Measurements from ENCODE around the gene TXNRD2. TPM values are rescaled to one million over a fixed set of nuclear protein-coding genes. Genes with fewer than 3 reads are reported as not detected.

TXNRD2 gene
- total RNA-seq, 4 donors from 2014 or later = 19.5 to 34.5 (median 25.6) TPM

- H3K4me3 ChIP-seq (replicated peaks in 1 of 3) = no peak overlapping the region
- H3K27ac ChIP-seq = no peak overlapping the region
- intact Hi-C loops (cut with DNase I) = no loop called here
- H3K27me3 ChIP-seq = no peaks in the 10 kb centered on the region
- no peak for DNase-seq
- TF ChIP-seq POLR2A (IDR thresholded peaks at IDR 0.05) = no peak
- TF ChIP-seq CTCF (IDR thresholded peaks at IDR 0.05) = no peak
- peaks cover 3 to 17% of the 10 kb centered on the region in 2 donors for H3K36me3 ChIP-seq
- WGBS, 2 donors = 86 to 97% methylated on average over 1 to 16 of the region's 16 CpGs
- H3K9me3 ChIP-seq = no peaks in the 10 kb centered on the region
- no peaks in the 10 kb centered on the region for H3K4me1 ChIP-seq
Observed at GRCh38 chr22:19897726-19898125, 43.9 kb downstream of the TXNRD2 start.

- Histone ChIP-seq H3K27ac (no peak overlapping the region), H3K4me1 (no peaks in the 10 kb centered on the region), H3K27me3 (no peaks in the 10 kb centered on the region), H3K4me3 (replicated peaks in 1 of 3) (no peak overlapping the region), H3K36me3 (peaks cover 3 to 17% of the 10 kb centered on the region in 2 donors), H3K9me3 (no peaks in the 10 kb centered on the region)
- WGBS, 2 donors = 90 to 93% methylated on average over 6 to 12 of the region's 15 CpGs
- intact Hi-C loops (cut with DNase I) = no loop called here
- TF ChIP-seq CTCF (IDR thresholded peaks at IDR 0.05) (no peak), POLR2A (IDR thresholded peaks at IDR 0.05) (no peak)
- DNase-seq = no peak
Observed at GRCh38 chr22:19896665-19897355, 44.8 kb downstream of the TXNRD2 start.

DNA sequence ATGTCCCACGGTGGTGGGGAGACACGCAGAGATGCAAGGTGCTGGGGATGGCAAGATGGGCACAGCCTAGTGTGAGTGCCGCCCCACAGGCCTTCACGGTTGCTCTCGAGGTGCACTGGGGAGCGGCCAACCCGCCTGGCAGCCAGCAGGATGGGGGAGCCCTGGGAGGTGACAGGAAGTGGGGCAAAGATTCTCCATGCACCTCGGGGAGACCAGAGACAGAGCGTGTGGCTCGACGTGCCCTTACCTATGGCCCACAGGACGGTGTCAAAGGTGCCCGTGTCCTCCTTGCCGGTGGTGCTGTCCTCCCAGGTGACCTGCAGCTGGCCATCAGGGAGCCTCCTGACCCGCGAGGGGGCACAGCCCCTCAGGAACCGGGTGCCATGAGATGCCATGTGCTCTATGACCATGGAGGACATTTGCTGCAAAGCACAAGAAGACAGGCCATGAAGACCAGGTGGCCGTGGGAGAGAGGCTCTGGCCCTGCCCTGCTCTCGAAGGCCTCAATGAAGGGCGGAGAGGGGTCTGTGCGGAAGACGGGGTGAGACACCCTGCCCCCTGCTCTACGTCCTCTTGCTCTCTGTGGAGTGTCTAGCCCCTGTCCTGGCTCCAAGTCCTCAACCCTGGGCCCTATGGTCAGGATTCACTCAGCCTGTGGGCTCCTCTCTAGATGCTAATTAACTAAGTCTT is 46.3 kb downstream of the TXNRD2 start:
- Histone ChIP-seq H3K27ac (no peak overlapping the region), H3K36me3 (peaks cover 3 to 17% of the 10 kb centered on the region in 2 donors), H3K4me3 (replicated peaks in 1 of 3) (no peak overlapping the region), H3K27me3 (no peaks in the 10 kb centered on the region), H3K4me1 (no peaks in the 10 kb centered on the region), H3K9me3 (no peaks in the 10 kb centered on the region)
- TF ChIP-seq POLR2A (IDR thresholded peaks at IDR 0.05) (no peak), CTCF (IDR thresholded peaks at IDR 0.05) (no peak)
- DNase-seq = no peak
- 92 to 96% methylated on average over 17 to 20 of the region's 23 CpGs for WGBS, 2 donors
- intact Hi-C loops (cut with DNase I) = no loop called here

DNA sequence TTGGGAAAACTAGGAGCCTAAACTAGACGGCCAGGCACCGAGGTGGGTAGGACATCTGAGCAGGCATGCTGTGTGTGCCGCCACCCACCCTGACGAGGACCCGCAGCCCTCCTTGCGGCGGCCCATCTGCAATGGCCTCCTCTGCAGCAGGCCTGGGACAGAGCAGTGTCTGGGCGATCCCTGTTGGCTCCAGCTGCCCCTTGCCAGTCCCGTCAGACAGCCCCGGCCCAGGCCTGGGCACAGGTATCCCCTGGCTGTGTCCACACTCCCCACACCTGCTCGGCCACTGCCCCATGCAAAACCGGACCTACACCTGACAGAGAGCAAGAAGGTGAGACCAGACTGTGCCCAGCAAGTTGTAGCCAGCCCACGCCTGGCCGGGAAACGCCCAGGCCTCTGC is 48.3 kb downstream of the TXNRD2 start:
- intact Hi-C loops (cut with DNase I) = no loop called here
- Histone ChIP-seq H3K4me3 (replicated peaks in 1 of 3) (no peak overlapping the region), H3K4me1 (no peaks in the 10 kb centered on the region), H3K9me3 (no peaks in the 10 kb centered on the region), H3K27me3 (no peaks in the 10 kb centered on the region), H3K27ac (no peak overlapping the region), H3K36me3 (peaks cover 3 to 14% of the 10 kb centered on the region in 2 donors)
- WGBS, 2 donors = 91 to 94% methylated on average over 13 to 15 of the region's 15 CpGs
- TF ChIP-seq CTCF (IDR thresholded peaks at IDR 0.05) = no peak
- no peak for TF ChIP-seq POLR2A (IDR thresholded peaks at IDR 0.05)
- no peak for DNase-seq

DNA sequence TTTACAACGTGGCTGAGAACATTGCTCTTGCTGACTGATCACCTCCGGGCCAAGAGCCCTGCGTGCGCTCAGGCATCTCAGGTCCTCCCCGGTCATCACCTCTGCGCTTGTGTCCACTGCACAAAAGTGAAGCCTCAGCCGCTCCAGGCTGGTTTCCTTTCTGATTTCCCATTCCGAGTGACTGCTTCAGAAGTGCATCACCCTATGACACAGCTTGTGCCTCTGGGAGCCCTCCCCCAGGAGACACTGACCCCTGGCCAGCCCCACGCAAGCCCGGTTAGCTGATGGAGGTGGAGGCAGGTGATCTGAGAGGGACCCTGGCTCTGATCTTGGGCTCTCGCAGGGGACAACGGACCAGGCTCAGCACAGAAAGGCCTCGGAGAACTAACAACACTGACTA is 48.7 kb downstream of the TXNRD2 start:
- H3K4me3 ChIP-seq (replicated peaks in 1 of 3) = no peak overlapping the region
- 86% methylated on average over 12 to 13 of the region's 13 CpGs for WGBS, 2 donors
- no peaks in the 10 kb centered on the region for H3K9me3 ChIP-seq
- H3K4me1 ChIP-seq = no peaks in the 10 kb centered on the region
- no peaks in the 10 kb centered on the region for H3K27me3 ChIP-seq
- TF ChIP-seq POLR2A (IDR thresholded peaks at IDR 0.05) = no peak
- no peak for DNase-seq
- peaks cover 3 to 14% of the 10 kb centered on the region in 2 donors for H3K36me3 ChIP-seq
- no peak overlapping the region for H3K27ac ChIP-seq
- intact Hi-C loops (cut with DNase I) = no loop called here

All from thyroid gland (tissue), 4 donors.